Stomach smooth muscle (tissue), 2 donors: Measurements from ENCODE around the gene CNPY4.

ENCODE experiments used
- H3K27ac ChIP-seq: one replicate; pipeline ENCODE4 v1.7.0; 2013; ENCODE audit warnings: mild to moderate bottlenecking, low read length, inconsistent platforms
- H3K27me3 ChIP-seq, 2 donors: one replicate each; pipeline ENCODE4 v1.7.0; 2013; ENCODE audit warnings: low read length in 2 of 2; ENCODE audit not compliant: insufficient read depth in 2 of 2, control insufficient read depth in 1 of 2
- H3K36me3 ChIP-seq, 2 donors: one replicate each; pipeline ENCODE4 v1.7.0; 2013; ENCODE audit warnings: low read length in 2 of 2; ENCODE audit not compliant: control insufficient read depth in 2 of 2, insufficient read depth in 2 of 2
- H3K4me1 ChIP-seq: one replicate; pipeline ENCODE4 v1.7.0; 2013; ENCODE audit warnings: low read length; ENCODE audit not compliant: control insufficient read depth, insufficient read depth
- H3K4me3 ChIP-seq, 2 donors: one replicate each; pipeline ENCODE4 v1.7.0; 2013; ENCODE audit warnings: low read length in 2 of 2
- H3K9ac ChIP-seq, 2 donors: one replicate each; pipeline ENCODE4 v1.7.0; 2013; ENCODE audit warnings: low read length in 2 of 2, mild to moderate bottlenecking in 1 of 2
- H3K9me3 ChIP-seq, 2 donors: one replicate each; pipeline ENCODE4 v1.7.0; 2013; ENCODE audit warnings: low read length in 2 of 2; ENCODE audit not compliant: control insufficient read depth in 2 of 2
- donor health status: healthy.
- donor health status: Pancreatic carcinoma.

The CNPY4 gene

DNA sequence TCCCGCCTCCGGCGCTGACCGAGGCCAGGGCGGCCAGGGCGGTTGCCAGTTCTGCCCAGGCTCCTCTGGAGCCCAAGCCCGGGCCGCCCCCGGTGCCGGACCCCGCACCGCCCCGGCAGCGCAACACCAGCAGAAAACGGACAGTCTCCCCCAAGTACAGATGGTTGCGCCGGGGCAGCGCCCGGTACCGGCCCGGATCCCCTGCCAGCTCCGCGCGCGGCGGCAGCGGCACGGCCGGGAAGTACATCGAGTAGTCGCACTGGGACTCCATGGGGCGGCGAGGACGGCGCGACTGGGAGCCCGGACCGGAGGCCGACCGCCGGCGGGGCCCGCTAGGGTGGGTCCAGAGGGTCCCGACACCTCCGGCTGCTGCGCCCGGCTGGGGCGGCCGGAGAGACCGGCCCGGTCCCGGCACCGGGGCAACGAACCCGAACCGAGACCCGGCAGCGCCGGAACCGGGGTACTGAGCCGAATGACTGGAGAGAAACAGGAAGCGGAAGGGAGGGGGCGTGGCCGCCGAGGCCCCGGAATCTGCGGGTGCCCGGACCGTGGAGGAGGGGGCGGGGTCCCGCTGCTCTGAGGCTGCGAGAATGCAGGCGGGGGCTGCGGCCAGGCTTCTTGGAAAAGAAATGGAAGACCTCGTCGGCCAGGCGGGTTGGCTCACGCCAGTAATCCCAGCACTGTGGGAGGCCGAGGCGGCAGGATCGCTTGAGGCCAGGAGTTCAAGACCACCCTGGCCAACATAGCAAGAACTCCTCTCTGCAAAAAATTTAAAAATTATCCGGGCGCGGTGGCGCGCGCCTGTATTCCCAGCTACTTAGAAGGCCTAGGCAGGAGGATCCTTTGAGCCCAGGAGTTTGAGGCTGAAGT lies 39.0 kb downstream of the CNPY4 start, which contains the start of gene TRAPPC14:
Gene TRAPPC14, minus strand, starts transcription at position 495 of the 870 bp plus-strand sequence. Its CDS starts 224 bp downstream, at position 271.
- peaks cover 26% of the 10 kb centered on the region for H3K4me1 ChIP-seq
- H3K4me3 ChIP-seq: peak within 1 kb of the TSS; percentile 44 to 81
- no peaks in the 10 kb centered on the region for H3K27me3 ChIP-seq
- H3K9me3 ChIP-seq: no peaks in the 10 kb centered on the region
- H3K36me3 ChIP-seq: peaks cover 11 to 18% of the 10 kb centered on the region in 2 donors
- H3K9ac ChIP-seq: peak within 1 kb of the TSS; percentile 73 to 80
- H3K27ac ChIP-seq: peak within 1 kb of the TSS; percentile 55

DNA sequence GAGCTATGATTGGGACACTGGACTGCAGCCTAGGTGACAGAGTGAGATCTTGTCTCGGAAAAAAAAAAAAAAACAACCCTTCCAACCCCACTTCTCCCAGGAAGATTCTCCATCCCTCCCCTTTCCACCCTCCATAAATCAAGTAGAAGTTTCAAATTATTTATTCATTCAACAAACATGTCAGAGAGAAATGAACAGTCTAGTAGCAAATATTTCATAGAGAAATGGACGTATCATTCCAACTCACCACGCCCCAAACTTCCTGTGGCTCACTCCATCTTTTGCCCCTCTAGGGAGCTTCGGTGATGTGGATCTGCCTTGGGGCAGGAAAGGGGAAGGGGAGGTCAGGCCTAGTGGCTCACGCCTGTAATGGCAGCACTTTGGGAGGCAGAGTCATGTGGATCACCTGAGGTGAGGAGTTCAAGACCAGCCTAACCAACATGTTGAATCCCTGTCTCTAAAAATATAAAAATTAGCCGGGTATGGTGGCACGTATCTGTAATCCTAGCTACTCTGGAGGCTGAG lies 39.7 kb downstream of the CNPY4 start:
- H3K9me3 ChIP-seq: no peaks in the 10 kb centered on the region
- peak overlapping the region; percentile 73 to 80 for H3K9ac ChIP-seq
- H3K4me1 ChIP-seq: peaks cover 26% of the 10 kb centered on the region
- peak overlapping the region; percentile 44 to 81 for H3K4me3 ChIP-seq
- peaks cover 0 to 3% of the 10 kb centered on the region in 2 donors for H3K27me3 ChIP-seq
- peaks cover 11 to 13% of the 10 kb centered on the region in 2 donors for H3K36me3 ChIP-seq
- H3K27ac ChIP-seq: peak overlapping the region; percentile 55

DNA sequence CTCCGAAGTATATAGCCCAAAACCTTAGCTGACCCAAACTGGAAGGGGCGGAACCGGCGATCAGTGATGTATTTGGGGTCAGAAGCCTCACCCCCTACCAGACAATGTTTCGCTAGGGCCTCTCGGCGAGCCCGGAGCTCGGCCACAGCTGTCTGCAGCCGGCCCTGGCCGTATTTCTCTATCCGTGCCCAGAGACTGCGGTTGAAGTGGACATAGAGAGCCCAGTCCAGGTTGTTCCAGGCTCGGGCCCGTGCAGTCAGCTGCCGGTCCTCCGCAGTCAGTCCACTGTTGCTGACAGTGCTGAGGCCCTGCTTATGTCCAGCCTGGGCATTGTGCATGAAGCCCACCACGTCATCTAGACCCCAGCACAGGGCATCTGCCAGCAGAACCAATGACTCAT lies 40.6 kb downstream of the CNPY4 start:
- Histone ChIP-seq H3K27ac (no peak overlapping the region), H3K4me3 (no peak overlapping the region), H3K9me3 (no peaks in the 10 kb centered on the region), H3K27me3 (peaks cover 0 to 3% of the 10 kb centered on the region in 2 donors), H3K4me1 (peaks cover 22% of the 10 kb centered on the region), H3K9ac (no peak overlapping the region), H3K36me3 (peaks cover 8 to 13% of the 10 kb centered on the region in 2 donors)

DNA sequence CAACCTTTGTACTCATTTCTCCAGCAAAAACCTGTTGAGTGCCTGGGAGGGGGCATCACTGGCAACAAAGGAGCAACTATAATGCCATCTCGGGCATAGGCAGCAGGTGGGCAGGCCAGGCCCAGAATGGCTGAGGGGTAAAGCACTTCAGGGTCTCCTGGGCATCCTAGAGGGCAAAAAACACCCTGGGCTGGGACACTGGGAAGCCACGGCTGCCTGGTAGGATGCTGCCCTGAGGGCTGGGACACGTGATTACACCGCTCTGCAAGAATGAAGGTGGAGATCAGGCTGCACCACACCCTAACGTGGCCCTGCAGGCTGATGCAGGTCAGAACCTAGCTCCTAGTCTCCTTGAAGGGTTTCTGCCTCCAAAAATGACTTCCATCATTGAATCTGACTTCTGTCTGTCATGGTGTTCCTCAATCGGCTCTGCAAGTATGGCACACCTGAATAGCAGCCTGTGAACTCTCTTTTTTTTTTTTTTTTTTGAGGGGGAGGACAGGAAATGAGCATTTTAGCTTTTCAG lies 43.6 kb downstream of the CNPY4 start:
- Histone ChIP-seq H3K4me3 (no peak overlapping the region), H3K4me1 (peaks cover 11% of the 10 kb centered on the region), H3K27ac (no peak overlapping the region), H3K9ac (no peak overlapping the region), H3K36me3 (no peaks in the 10 kb centered on the region), H3K27me3 (peaks cover 0 to 8% of the 10 kb centered on the region in 2 donors), H3K9me3 (no peaks in the 10 kb centered on the region)

GRCh38 chr7:100163871-100164270 lies 44.4 kb downstream of the CNPY4 start:
- no peaks in the 10 kb centered on the region for H3K9me3 ChIP-seq
- H3K27me3 ChIP-seq: peaks cover 0 to 8% of the 10 kb centered on the region in 2 donors
- H3K36me3 ChIP-seq: no peaks in the 10 kb centered on the region
- H3K27ac ChIP-seq: no peak overlapping the region
- peaks cover 15% of the 10 kb centered on the region for H3K4me1 ChIP-seq
- H3K9ac ChIP-seq: no peak overlapping the region
- no peak overlapping the region for H3K4me3 ChIP-seq

- no peak overlapping the region for H3K9ac ChIP-seq
- H3K4me1 ChIP-seq: peaks cover 16% of the 10 kb centered on the region
- no peaks in the 10 kb centered on the region for H3K36me3 ChIP-seq
- H3K27ac ChIP-seq: no peak overlapping the region
- peaks cover 8 to 12% of the 10 kb centered on the region in 2 donors for H3K27me3 ChIP-seq
- no peaks in the 10 kb centered on the region for H3K9me3 ChIP-seq
- no peak overlapping the region for H3K4me3 ChIP-seq
Observed at GRCh38 chr7:100166317-100166940, 47.0 kb downstream of the CNPY4 start.

DNA sequence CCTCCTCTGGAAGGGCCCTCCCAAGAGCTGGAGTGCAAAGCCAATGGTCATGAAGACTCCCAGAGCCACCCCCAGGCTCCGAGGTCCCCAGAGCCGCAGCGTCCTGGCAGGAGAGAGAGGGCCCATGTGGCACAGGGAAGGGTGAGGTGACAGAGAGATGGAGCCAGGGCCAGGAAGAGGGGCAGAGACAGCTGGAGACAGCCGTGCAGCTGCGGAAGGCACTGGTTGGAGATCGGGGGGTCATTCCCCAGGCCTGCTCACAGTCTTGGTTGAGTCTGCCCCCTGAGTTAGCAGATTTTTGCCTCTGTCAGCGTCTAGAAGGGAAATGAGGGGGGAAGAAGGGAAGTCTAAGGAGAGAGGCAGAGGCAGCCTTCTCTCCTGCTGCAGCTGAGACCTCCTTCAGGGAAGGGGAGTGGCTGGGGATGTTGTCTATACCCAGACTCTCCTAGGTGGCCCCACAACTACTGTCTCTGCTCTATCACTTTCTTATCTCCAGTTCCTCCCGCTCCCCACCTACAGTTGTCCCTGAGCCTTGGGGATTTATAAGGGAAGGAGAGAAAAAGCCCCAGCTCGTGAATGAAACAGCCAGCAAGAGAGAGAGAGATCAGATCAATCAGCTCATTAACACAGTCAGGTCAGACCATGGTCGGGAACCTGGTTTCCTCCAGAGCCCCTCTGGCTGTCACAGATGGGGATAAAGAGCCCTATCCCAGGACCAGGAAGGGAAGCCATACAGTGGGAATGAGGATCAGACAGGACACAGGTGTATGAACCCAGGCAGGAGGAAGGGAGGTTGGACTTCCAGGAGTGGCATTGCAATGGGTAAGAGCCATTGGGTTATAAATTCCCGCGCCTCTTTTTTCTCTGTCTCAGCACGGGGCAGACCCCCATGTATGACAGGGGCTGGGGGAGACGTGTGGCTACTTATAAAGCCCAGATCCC lies 47.8 kb downstream of the CNPY4 start:
- peak overlapping the region in 1 of 2 donors; percentile 75 for H3K4me3 ChIP-seq
- H3K9me3 ChIP-seq: no peaks in the 10 kb centered on the region
- no peaks in the 10 kb centered on the region for H3K36me3 ChIP-seq
- H3K27ac ChIP-seq: peak overlapping the region; percentile 11
- peaks cover 14 to 16% of the 10 kb centered on the region in 2 donors for H3K27me3 ChIP-seq
- peaks cover 21% of the 10 kb centered on the region for H3K4me1 ChIP-seq
- peak overlapping the region in 1 of 2 donors; percentile 74 for H3K9ac ChIP-seq

DNA sequence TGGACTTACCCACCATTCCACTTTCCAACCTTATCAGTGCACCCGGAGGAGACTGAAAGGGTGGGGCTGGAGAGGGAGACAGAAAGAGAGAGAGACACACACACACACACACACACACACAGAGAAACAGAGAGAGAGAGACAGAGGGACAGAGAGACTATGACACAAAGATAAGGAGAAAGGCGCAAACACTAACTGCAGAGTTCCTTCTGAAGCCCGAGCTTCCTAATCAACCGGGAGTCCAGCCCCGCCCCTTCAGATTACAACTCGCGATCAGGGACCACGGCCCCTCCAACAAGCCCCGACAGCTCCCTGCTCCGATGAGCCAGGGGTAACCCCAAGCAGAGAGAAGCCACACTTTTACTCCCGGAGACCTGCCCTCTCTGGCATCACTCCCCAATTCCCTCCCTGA lies 48.5 kb downstream of the CNPY4 start:
- Histone ChIP-seq H3K9me3 (no peaks in the 10 kb centered on the region), H3K9ac (peak overlapping the region; percentile 62 to 74), H3K27me3 (peaks cover 14 to 16% of the 10 kb centered on the region in 2 donors), H3K4me3 (peak overlapping the region; percentile 75 to 81), H3K36me3 (no peaks in the 10 kb centered on the region), H3K4me1 (peaks cover 21% of the 10 kb centered on the region), H3K27ac (peak overlapping the region; percentile 11)

GRCh38 chr7:100169147-100169850 lies 49.9 kb downstream of the CNPY4 start:
- Histone ChIP-seq H3K9me3 (no peaks in the 10 kb centered on the region), H3K27me3 (peaks cover 12 to 16% of the 10 kb centered on the region in 2 donors), H3K4me3 (no peak overlapping the region), H3K27ac (no peak overlapping the region), H3K9ac (no peak overlapping the region), H3K36me3 (no peaks in the 10 kb centered on the region), H3K4me1 (peaks cover 21% of the 10 kb centered on the region)
